Measurements from ENCODE around the gene MATN3.

- TF ChIP-seq CTCF (conservative IDR thresholded peaks at IDR 0.05 in 1 of 2, IDR thresholded peaks at IDR 0.05 in 1 of 2; ENCODE audit: extremely low read depth in 1 of 2, insufficient read depth in 1 of 2, low read depth in 1 of 2, low read length in 2 of 2) (no peak), EZH2 (IDR thresholded peaks at IDR 0.05; ENCODE audit: borderline replicate concordance, low read length) (no peak)
Measured at GRCh38 chr2:20042531-20042930, 30.1 kb upstream of the MATN3 start.

Measured in mammary epithelial cell (primary cell).